GM12873 (cell line): ENCODE measurements around the gene HOXA7.

Experiments used
- CTCF ChIP-seq: IDR thresholded peaks from 2 replicates; pipeline ENCODE4 v1.5.1; 2012; ENCODE audit warnings: low read depth, mild to moderate bottlenecking, moderate library complexity, low read length, control low read depth; ENCODE audit not compliant: insufficient read depth; ENCODE audit errors: missing control alignments

Gene HOXA7

GRCh38 chr7:27168265-27168947, 11.9 kb upstream of the HOXA7 start:
- no peak for TF ChIP-seq CTCF

- TF ChIP-seq CTCF = no peak
Observed at GRCh38 chr7:27167916-27168264, 11.4 kb upstream of the HOXA7 start.

GRCh38 chr7:27166531-27167505, 10.3 kb upstream of the HOXA7 start:
- no peak for TF ChIP-seq CTCF

GRCh38 chr7:27165996-27166530, 9.6 kb upstream of the HOXA7 start:
- no peak for TF ChIP-seq CTCF

- TF ChIP-seq CTCF = no peak
Observed at GRCh38 chr7:27165089-27165995, 8.9 kb upstream of the HOXA7 start, which contains the start of gene HOXA9. Gene HOXA9 (minus strand): TSS chr7:27165537. CDS start chr7:27165457, 80 bp downstream.

GRCh38 chr7:27164367-27165088, 8.1 kb upstream of the HOXA7 start:
- no peak for TF ChIP-seq CTCF
